Hepatocyte (in vitro differentiated cells): ENCODE measurements around the gene TOB2.

Source experiments
- EZH2 ChIP-seq: fragments of 200-600 bp; sonication (generic); IDR thresholded peaks from 2 replicates; pipeline ENCODE4 v1.6.1; 2016; ENCODE audit warnings: antibody characterized with exemption, mild to moderate bottlenecking, borderline replicate concordance
- EZH2phosphoT487 ChIP-seq: fragments of 200-600 bp; sonication (generic); IDR thresholded peaks from one replicate; pipeline ENCODE4 v1.6.1; 2018; ENCODE audit warnings: antibody characterized with exemption, mild to moderate bottlenecking, low read depth, moderate library complexity; ENCODE audit not compliant: unreplicated experiment, severe bottlenecking
- TF ChIP-seq, protein P1 (sequence below): fragments of 200-600 bp; sonication (generic); IDR thresholded peaks from 2 replicates; pipeline ENCODE4 v1.5.1; 2016; ENCODE audit warnings: antibody characterized with exemption, mild to moderate bottlenecking; ENCODE audit not compliant: poor library complexity

DNA sequence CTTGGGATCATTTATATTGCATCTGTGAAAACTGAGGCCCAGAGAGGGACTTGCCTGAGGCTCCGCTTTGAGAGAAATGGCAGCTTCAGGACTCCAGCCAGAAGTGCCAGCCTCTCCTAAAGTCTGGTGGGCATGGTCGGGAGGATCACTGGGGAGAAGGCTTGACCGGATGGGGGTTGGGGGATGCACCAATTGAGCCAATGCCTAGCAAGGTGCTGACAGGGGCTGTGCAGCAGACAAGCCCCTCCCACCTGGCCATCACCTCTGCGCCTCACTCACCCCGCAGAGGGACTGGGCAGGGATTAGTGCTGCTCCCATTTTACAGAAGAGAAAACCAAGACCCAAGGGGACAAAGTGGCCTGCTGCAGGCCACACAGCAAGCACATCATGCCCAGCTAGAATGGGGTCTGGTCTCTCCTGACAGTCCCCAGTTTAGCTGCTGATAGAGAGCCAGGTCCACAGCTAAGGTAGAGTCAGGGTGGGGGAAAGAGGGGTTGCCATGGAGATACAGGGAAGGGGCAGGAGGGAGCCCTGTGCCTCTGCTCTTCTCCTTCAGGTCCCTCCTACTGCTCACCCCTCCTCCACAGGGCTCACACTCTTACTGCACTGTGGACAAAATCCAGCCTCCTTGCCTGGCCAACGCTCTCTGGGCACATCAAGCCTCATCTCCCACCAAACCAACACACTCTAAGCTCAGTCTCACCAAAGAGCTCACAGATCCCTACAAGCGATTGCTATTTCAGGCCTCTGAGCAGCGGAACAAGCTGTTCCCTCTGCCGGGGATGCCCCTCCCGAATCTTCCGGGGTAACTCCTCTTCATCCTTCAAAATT is 35.4 kb downstream of the TOB2 start:
- TF ChIP-seq, protein P1, sequence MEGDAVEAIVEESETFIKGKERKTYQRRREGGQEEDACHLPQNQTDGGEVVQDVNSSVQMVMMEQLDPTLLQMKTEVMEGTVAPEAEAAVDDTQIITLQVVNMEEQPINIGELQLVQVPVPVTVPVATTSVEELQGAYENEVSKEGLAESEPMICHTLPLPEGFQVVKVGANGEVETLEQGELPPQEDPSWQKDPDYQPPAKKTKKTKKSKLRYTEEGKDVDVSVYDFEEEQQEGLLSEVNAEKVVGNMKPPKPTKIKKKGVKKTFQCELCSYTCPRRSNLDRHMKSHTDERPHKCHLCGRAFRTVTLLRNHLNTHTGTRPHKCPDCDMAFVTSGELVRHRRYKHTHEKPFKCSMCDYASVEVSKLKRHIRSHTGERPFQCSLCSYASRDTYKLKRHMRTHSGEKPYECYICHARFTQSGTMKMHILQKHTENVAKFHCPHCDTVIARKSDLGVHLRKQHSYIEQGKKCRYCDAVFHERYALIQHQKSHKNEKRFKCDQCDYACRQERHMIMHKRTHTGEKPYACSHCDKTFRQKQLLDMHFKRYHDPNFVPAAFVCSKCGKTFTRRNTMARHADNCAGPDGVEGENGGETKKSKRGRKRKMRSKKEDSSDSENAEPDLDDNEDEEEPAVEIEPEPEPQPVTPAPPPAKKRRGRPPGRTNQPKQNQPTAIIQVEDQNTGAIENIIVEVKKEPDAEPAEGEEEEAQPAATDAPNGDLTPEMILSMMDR: no peak
- TF ChIP-seq EZH2: no peak
- no peak for TF ChIP-seq EZH2phosphoT487
